NB4 (cell line): ENCODE measurements around the gene C1orf21.

ENCODE experiments used
- DNase-seq: peaks from one replicate; pipeline ENCODE4 v3.0.0; 2010; ENCODE audit warnings: low read depth
- H3K4me3 ChIP-seq: one replicate; pipeline ENCODE4 v1.5.1; 2011; ENCODE audit warnings: mild to moderate bottlenecking, low read depth, low read length, moderate library complexity
- CTCF ChIP-seq: IDR thresholded peaks from one replicate; pipeline ENCODE4 v1.5.1; 2012; ENCODE audit warnings: low read depth, low read length
- MAX ChIP-seq: IDR thresholded peaks from 2 replicates; pipeline ENCODE4 v1.6.1; 2011; ENCODE audit warnings: low read depth, low read length
- MYC ChIP-seq: IDR thresholded peaks from 2 replicates; pipeline ENCODE4 v1.6.1; 2011; ENCODE audit warnings: low read depth, low read length
- POLR2A ChIP-seq: IDR thresholded peaks from 2 replicates; pipeline ENCODE4 v1.6.1; 2011; ENCODE audit warnings: mild to moderate bottlenecking; ENCODE audit not compliant: insufficient read length; ENCODE audit errors: extremely low read depth

Gene C1orf21

DNA sequence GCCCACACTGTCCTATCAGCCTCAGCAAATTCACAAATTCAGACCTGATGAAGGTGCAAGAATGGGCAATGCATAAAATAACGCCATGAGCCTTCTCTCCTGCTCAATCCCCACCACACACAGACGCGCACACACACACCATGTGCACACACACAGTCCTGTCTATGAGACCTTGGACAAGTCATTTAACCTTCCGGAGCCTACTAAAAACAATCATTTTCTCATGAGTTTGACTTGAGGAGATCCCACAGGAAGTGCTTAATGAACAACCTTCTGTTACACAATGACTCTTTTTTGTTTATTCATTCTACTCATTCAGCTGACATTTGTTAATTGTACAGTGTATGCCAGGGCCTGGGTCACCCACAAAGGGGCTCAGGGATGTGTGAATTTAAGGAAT is 242.4 kb downstream of the C1orf21 start:
- no peak overlapping the region for H3K4me3 ChIP-seq
- DNase-seq: no peak
- TF ChIP-seq CTCF (no peak), MAX (no peak), POLR2A (no peak), MYC (no peak)

DNA sequence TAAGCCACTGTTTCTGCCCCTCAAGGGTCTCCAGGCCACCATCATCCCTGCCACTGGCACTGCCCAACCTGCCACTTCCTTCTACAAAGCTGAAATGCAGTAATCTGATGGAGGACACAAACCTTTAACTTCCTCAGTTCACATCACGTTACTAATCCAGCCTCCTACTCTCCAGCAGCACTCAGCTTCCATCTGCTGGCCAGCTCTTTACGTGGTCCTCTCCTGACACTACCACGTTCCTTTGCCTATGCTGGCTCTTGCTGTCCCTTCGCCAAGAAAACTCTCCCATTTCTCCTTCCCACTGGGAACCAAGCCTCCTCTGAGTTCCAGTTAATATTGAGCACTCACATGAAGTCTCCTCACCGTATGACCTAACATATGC is 243.8 kb downstream of the C1orf21 start:
- no peak overlapping the region for H3K4me3 ChIP-seq
- DNase-seq: no peak
- TF ChIP-seq MYC (no peak), CTCF (no peak), POLR2A (no peak), MAX (no peak)

DNA sequence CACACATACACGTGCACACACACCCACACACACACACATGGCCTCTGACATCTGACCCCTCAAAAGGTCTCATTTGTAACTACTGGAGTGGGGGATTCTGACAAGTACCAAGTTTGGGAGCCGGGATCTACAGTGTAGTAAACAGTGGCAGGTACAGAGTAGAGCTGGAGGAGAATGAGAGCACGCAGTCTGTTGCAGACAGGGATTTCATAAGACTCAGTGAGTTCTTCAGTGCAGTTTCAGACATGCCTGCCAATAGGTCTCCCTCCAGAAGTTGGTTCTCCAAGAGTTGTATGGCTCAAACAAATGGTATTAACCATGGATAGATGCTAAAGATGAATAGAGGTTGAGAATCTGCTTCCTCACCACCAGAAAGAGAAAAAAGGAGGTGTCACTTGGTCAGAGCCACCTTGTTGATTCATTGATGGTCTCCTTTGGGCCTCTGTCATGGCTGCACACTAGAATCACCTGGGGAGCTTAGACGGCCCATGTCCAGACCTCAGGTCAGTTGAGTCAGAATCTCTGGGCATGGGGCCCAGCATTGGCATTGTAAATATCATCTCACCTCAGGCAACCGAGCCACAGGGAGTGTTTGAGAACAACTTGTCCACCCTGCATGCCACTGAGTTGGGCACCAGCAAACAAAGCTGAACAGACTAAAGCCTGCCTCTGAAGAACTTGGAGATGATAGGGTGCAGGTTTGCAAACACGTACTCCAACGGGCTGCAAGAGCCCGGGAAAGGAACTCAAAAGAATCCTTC is 245.8 kb downstream of the C1orf21 start:
- TF ChIP-seq CTCF (no peak), MAX (no peak), POLR2A (no peak)
- DNase-seq: no peak
- no peak overlapping the region for H3K4me3 ChIP-seq

- DNase-seq: no peak
- H3K4me3 ChIP-seq: no peak overlapping the region
- TF ChIP-seq CTCF: no peak
- TF ChIP-seq MYC: no peak
- TF ChIP-seq MAX: no peak
- TF ChIP-seq POLR2A: no peak
Measured at GRCh38 chr1:184633785-184634184, 247.0 kb downstream of the C1orf21 start.

- H3K4me3 ChIP-seq: no peak overlapping the region
- no peak for TF ChIP-seq POLR2A
- no peak for DNase-seq
Measured at GRCh38 chr1:184634296-184634695, 247.5 kb downstream of the C1orf21 start.

- no peak for TF ChIP-seq POLR2A
- TF ChIP-seq MYC: no peak
- TF ChIP-seq CTCF: no peak
- TF ChIP-seq MAX: no peak
- H3K4me3 ChIP-seq: no peak overlapping the region
- no peak for DNase-seq
Measured at GRCh38 chr1:184635347-184635979, 248.6 kb downstream of the C1orf21 start.
